ENCODE measurements around the gene ARHGAP30. TPM values are rescaled to one million over a fixed set of nuclear protein-coding genes. Genes with fewer than 3 reads are reported as not detected.
A peak's percentile ranks its signal among the peaks of the same experiment; 100 is the strongest.
"Not testable (repeated sequence)": the region's sequence is repeated elsewhere in the genome, so short reads cannot be mapped to it uniquely, and the experiment has no call there.

Gene ARHGAP30
- total RNA-seq, 1 donor from 2014 or later, result 26.0 TPM

GRCh38 chr1:161045736-161046604 lies 23.7 kb downstream of the ARHGAP30 start, which contains the start of gene USF1:
Gene USF1, minus strand, starts transcription at chr1:161045977. Its CDS starts 2,702 bp downstream, at chr1:161043275.
- DNase-seq (ENCODE audit: low spot score), result peak; percentile 95

- DNase-seq (ENCODE audit: low spot score), result no peak
These were observed 24.6 kb downstream of the ARHGAP30 start for GRCh38 chr1:161044908-161045735.

- DNase-seq (ENCODE audit: low spot score), result no peak
These were observed 25.2 kb downstream of the ARHGAP30 start for GRCh38 chr1:161044535-161044907.

- DNase-seq (ENCODE audit: low spot score), result no peak
These were observed 30.1 kb downstream of the ARHGAP30 start for GRCh38 chr1:161039546-161039945.

- no peak for DNase-seq (ENCODE audit: low spot score)
These were observed 30.5 kb downstream of the ARHGAP30 start for GRCh38 chr1:161039154-161039545.

GRCh38 chr1:161038523-161039153 lies 31.1 kb downstream of the ARHGAP30 start, which contains the start of gene TSTD1:
Gene TSTD1, minus strand, starts transcription at chr1:161038964. Its CDS starts 75 bp downstream, at chr1:161038889.
- no peak for DNase-seq (ENCODE audit: low spot score)

GRCh38 chr1:161037661-161038522 lies 31.8 kb downstream of the ARHGAP30 start:
- no peak for DNase-seq (ENCODE audit: low spot score)

- peak; percentile 11 for DNase-seq (ENCODE audit: low spot score)
These were observed 35.9 kb downstream of the ARHGAP30 start for GRCh38 chr1:161033751-161034150.

- no peak for DNase-seq (ENCODE audit: low spot score)
These were observed 37.3 kb downstream of the ARHGAP30 start for GRCh38 chr1:161032409-161032808.

GRCh38 chr1:161031874-161032273 lies 37.8 kb downstream of the ARHGAP30 start:
- DNase-seq (ENCODE audit: low spot score), result no peak

- not testable (repeated sequence) for DNase-seq (ENCODE audit: low spot score)
These were observed 40.2 kb downstream of the ARHGAP30 start for GRCh38 chr1:161029466-161029865.

- DNase-seq (ENCODE audit: low spot score), result not testable (repeated sequence)
These were observed 42.7 kb downstream of the ARHGAP30 start for GRCh38 chr1:161026954-161027353.

GRCh38 chr1:161022432-161022831 lies 47.3 kb downstream of the ARHGAP30 start:
- not testable (repeated sequence) for DNase-seq (ENCODE audit: low spot score)

GRCh38 chr1:161021970-161022353 lies 47.7 kb downstream of the ARHGAP30 start:
- no peak for DNase-seq (ENCODE audit: low spot score)

- peak; percentile 94 for DNase-seq (ENCODE audit: low spot score)
These were observed 48.3 kb downstream of the ARHGAP30 start for GRCh38 chr1:161021165-161021969.

GRCh38 chr1:161020509-161021164 lies 49.1 kb downstream of the ARHGAP30 start, which contains the start of gene F11R:
Gene F11R, minus strand, starts transcription at chr1:161021152. Its CDS starts 79 bp downstream, at chr1:161021073.
- DNase-seq (ENCODE audit: low spot score), result no peak

GRCh38 chr1:161019751-161020495 lies 49.8 kb downstream of the ARHGAP30 start:
- no peak for DNase-seq (ENCODE audit: low spot score)

- not testable (repeated sequence) for DNase-seq (ENCODE audit: low spot score)
These were observed 50.5 kb downstream of the ARHGAP30 start for GRCh38 chr1:161019111-161019660.

Data from mesenteric fat pad (tissue), 1 donor.